Spleen (tissue), 7 donors: ENCODE data around the gene C11orf65.

Experiments
- POLR2A ChIP-seq, 3 donors: fragments of 450-650 bp; IDR thresholded peaks; one replicate each; pipeline ENCODE4 v1.5.1; 2017; ENCODE audit warnings: antibody characterized with exemption in 3 of 3, mild to moderate bottlenecking in 1 of 3
- POLR2AphosphoS5 ChIP-seq, 3 donors: sonication (generic); formaldehyde crosslinking; IDR thresholded peaks; one replicate each; pipeline ENCODE4 v1.5.1; 2017; ENCODE audit warnings: antibody characterized with exemption in 3 of 3
- TF ChIP-seq, protein P1 (sequence below), 11 experiments: fragments of 200-600 bp in 7 of 11; fragments of 450-650 bp in 4 of 11; sonication (generic) in 4 of 11; IDR thresholded peaks in 8 of 11; conservative IDR thresholded peaks in 3 of 11; 1 replicate in 7 of 11; 2 replicates in 4 of 11; pipeline versions ENCODE4 v1.4.0 to v1.8.0; 2016 to 2021; ENCODE audit warnings: antibody characterized with exemption in 11 of 11, inconsistent platforms in 4 of 11, mild to moderate bottlenecking in 1 of 11
- donor health status: DM: no; HTN: no; CAD: no; lungs with moderate emphysema.
- donor health status: DM: no; HTN: no; CAD: no.
- donor health status: DM: no; HTN: no; CAD: no.

DNA sequence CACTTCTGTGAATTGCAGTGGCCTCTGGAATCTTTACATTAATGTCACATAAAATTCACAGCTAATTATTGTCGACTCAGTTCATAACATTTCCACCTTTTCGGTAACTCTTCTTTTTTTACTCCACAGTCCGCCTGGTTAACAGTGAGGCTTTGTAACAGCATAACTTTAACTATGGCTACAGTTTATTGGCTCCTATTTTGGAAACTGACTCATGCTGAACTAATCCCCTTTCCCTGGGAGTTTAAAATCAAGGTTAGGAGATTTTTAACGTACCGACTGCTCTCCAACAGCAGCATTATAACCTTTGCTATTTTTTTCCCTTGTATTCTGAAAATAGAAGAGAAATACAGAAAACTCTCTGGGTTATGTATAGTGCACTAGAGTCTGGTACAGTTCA lies 34.1 kb upstream of the C11orf65 start:
- TF ChIP-seq, protein P1, sequence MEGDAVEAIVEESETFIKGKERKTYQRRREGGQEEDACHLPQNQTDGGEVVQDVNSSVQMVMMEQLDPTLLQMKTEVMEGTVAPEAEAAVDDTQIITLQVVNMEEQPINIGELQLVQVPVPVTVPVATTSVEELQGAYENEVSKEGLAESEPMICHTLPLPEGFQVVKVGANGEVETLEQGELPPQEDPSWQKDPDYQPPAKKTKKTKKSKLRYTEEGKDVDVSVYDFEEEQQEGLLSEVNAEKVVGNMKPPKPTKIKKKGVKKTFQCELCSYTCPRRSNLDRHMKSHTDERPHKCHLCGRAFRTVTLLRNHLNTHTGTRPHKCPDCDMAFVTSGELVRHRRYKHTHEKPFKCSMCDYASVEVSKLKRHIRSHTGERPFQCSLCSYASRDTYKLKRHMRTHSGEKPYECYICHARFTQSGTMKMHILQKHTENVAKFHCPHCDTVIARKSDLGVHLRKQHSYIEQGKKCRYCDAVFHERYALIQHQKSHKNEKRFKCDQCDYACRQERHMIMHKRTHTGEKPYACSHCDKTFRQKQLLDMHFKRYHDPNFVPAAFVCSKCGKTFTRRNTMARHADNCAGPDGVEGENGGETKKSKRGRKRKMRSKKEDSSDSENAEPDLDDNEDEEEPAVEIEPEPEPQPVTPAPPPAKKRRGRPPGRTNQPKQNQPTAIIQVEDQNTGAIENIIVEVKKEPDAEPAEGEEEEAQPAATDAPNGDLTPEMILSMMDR (IDR thresholded peaks at IDR 0.05 in 8 of 11, conservative IDR thresholded peaks at IDR 0.05 in 3 of 11): no peak
- TF ChIP-seq POLR2A (IDR thresholded peaks at IDR 0.05) (no peak), POLR2AphosphoS5 (IDR thresholded peaks at IDR 0.05) (no peak)
